Measurements from ENCODE around the gene FKBP5. TPM values are rescaled to one million over a fixed set of nuclear protein-coding genes. Genes with fewer than 3 reads are reported as not detected.
A peak's percentile ranks its signal among the peaks of the same experiment; 100 is the strongest.

Gene FKBP5
- total and polyA plus RNA-seq, 10 of the 15 experiments (the other 5 are each of a cell fraction or from before 2014, with no cell fraction given) = 29.0 to 123 (median 62.3) TPM

GRCh38 chr6:35727935-35728682 lies 39.4 kb upstream of the FKBP5 start (continued):
- TF ChIP-seq E2F8 (IDR thresholded peaks at IDR 0.05; ENCODE audit: low read depth, partially characterized antibody) (no peak), SRF (IDR thresholded peaks at IDR 0.05; ENCODE audit: low read depth in 2 of 2, low read length in 2 of 2) (peak in 1 of 2 experiments; percentile 20; a peak in 1 of 4 replicates), SMAD1 (IDR thresholded peaks at IDR 0.05; ENCODE audit: low read depth, partially characterized antibody) (no peak), TAF1 (IDR thresholded peaks at IDR 0.05; ENCODE audit: borderline replicate concordance, low read depth, low read length) (0 out of 2 replicates have a peak, but pooled peaks have one; percentile 7), POLR2A (IDR thresholded peaks at IDR 0.05; ENCODE audit: low read depth, low read length) (peak; percentile 72), NR2C2 (IDR thresholded peaks at IDR 0.05; ENCODE audit: borderline replicate concordance, control insufficient read depth, insufficient read length, low read depth) (no peak), EP300 (IDR thresholded peaks at IDR 0.05; ENCODE audit: borderline replicate concordance in 1 of 2, control insufficient read depth in 1 of 2, low read depth in 2 of 2, low read length in 2 of 2) (0 out of 4 replicates have a peak, but pooled peaks of 1 of the 2 experiments have one; percentile 18), LARP7 (IDR thresholded peaks at IDR 0.05) (0 out of 2 replicates have a peak, but pooled peaks have one; percentile 9), FOXM1 (IDR thresholded peaks at IDR 0.05; ENCODE audit: low read depth, low read length) (no peak), ZNF622 (IDR thresholded peaks at IDR 0.05) (no peak), BHLHE40 (IDR thresholded peaks at IDR 0.05; ENCODE audit: borderline replicate concordance in 1 of 2, low read depth in 2 of 2, low read length in 1 of 2) (peak; percentile 79 to 89), BCL3 (IDR thresholded peaks at IDR 0.05; ENCODE audit: borderline replicate concordance, insufficient read depth, low read depth, low read length, poor library complexity, severe bottlenecking) (peak; percentile 49), RAD51 (IDR thresholded peaks at IDR 0.05) (0 out of 2 replicates have a peak, but pooled peaks have one; percentile 12), DPF2 (IDR thresholded peaks at IDR 0.05) (peak; percentile 84; the same call in 1 of the 2 replicates), RCOR1 (conservative IDR thresholded peaks at IDR 0.05; ENCODE audit: low read depth, low read length) (peak; percentile 9; the same call in 1 of the 2 replicates), JUND (IDR thresholded peaks at IDR 0.05; ENCODE audit: low read depth, low read length) (no peak), MEF2A (IDR thresholded peaks at IDR 0.05; ENCODE audit: insufficient read depth, low read depth, low read length) (no peak), IRF4 (IDR thresholded peaks at IDR 0.05; ENCODE audit: low read depth, low read length) (no peak), NFIC (IDR thresholded peaks at IDR 0.05; ENCODE audit: low read depth, low read length) (no peak), MTA2 (IDR thresholded peaks at IDR 0.05; ENCODE audit: low read depth) (peak; percentile 38; the same call in 1 of the 2 replicates), IRF3 (IDR thresholded peaks at IDR 0.05) (no peak), POLR2AphosphoS5 (IDR thresholded peaks at IDR 0.05; ENCODE audit: low read length) (peak; percentile 37; the same call in 1 of the 2 replicates), E2F4 (IDR thresholded peaks at IDR 0.05; ENCODE audit: low read depth, low read length) (no peak)

All from GM12878 (cell line).